Germinal center (tissue), 1 donor: ENCODE data around the gene RFESD.
"Not testable (repeated sequence)": the region's sequence is repeated elsewhere in the genome, so short reads cannot be mapped to it uniquely, and the experiment has no call there.

ENCODE experiments used
- DNase-seq: peaks from one replicate; pipeline ENCODE4 v3.0.0; 2012; ENCODE audit warnings: mixed read lengths, low spot score

Gene RFESD

GRCh38 chr5:95664204-95664786 lies 17.7 kb downstream of the RFESD start:
- peak; percentile 18 for DNase-seq

- DNase-seq, result no peak
Measured at GRCh38 chr5:95667061-95667618, 20.6 kb downstream of the RFESD start.

GRCh38 chr5:95667678-95668077 lies 21.1 kb downstream of the RFESD start:
- DNase-seq, result no peak

- DNase-seq, result no peak
Measured at GRCh38 chr5:95668216-95668615, 21.6 kb downstream of the RFESD start.

- DNase-seq, result no peak
Measured at GRCh38 chr5:95668728-95669127, 22.2 kb downstream of the RFESD start.

GRCh38 chr5:95669540-95669939 lies 23.0 kb downstream of the RFESD start:
- DNase-seq, result no peak

GRCh38 chr5:95669985-95670384 lies 23.4 kb downstream of the RFESD start:
- DNase-seq, result no peak

- DNase-seq, result no peak
Measured at GRCh38 chr5:95670568-95670967, 24.0 kb downstream of the RFESD start.

- DNase-seq, result no peak
Measured at GRCh38 chr5:95671826-95672225, 25.2 kb downstream of the RFESD start.

GRCh38 chr5:95672641-95673040 lies 26.1 kb downstream of the RFESD start:
- no peak for DNase-seq

- no peak for DNase-seq
Measured at GRCh38 chr5:95673081-95673480, 26.5 kb downstream of the RFESD start.

GRCh38 chr5:95682891-95683290 lies 36.3 kb downstream of the RFESD start, which contains the start of gene SPATA9:
Gene SPATA9, minus strand, starts transcription at chr5:95682991. Its CDS starts 137 bp downstream, at chr5:95682854.
- no peak for DNase-seq

- no peak for DNase-seq
Measured at GRCh38 chr5:95684361-95684760, 37.8 kb downstream of the RFESD start.

- DNase-seq, result no peak
Measured at GRCh38 chr5:95686651-95687050, 40.1 kb downstream of the RFESD start.

- no peak for DNase-seq
Measured at GRCh38 chr5:95689680-95690079, 43.1 kb downstream of the RFESD start.

- DNase-seq, result no peak
Measured at GRCh38 chr5:95690333-95690732, 43.8 kb downstream of the RFESD start.

GRCh38 chr5:95697781-95698681 lies 51.5 kb downstream of the RFESD start:
- no peak for DNase-seq

- DNase-seq, result no peak
Measured at GRCh38 chr5:95699337-95699736, 52.8 kb downstream of the RFESD start.

- no peak for DNase-seq
Measured at GRCh38 chr5:95701074-95701473, 54.5 kb downstream of the RFESD start.

GRCh38 chr5:95704150-95704549 lies 57.6 kb downstream of the RFESD start:
- no peak for DNase-seq

GRCh38 chr5:95706196-95706595 lies 59.6 kb downstream of the RFESD start:
- not testable (repeated sequence) for DNase-seq

- DNase-seq, result no peak
Measured at GRCh38 chr5:95707055-95707454, 60.5 kb downstream of the RFESD start.
